Mesenchymal stem cell (in vitro differentiated cells and primary cell): ENCODE data around the gene COPS9.

Experiments
- DNase-seq: peaks from one replicate; pipeline ENCODE4 v3.0.0-alpha.2; 2013
- H2AFZ ChIP-seq: one replicate; pipeline ENCODE4 v1.6.1; 2013; ENCODE audit warnings: low read depth, mild to moderate bottlenecking, control low read depth, inconsistent platforms, low read length, moderate library complexity
- H2AK5ac ChIP-seq: 2 replicates; pipeline ENCODE4 v1.6.1; 2013; ENCODE audit warnings: low read length, moderate library complexity, mild to moderate bottlenecking, inconsistent platforms; ENCODE audit not compliant: severe bottlenecking
- H2BK120ac ChIP-seq: one replicate; pipeline ENCODE4 v1.6.1; 2013; ENCODE audit warnings: low read depth, mild to moderate bottlenecking, inconsistent platforms, low read length, moderate library complexity
- H2BK12ac ChIP-seq, 2 experiments: one replicate each; pipeline ENCODE4 v1.6.1; 2013; ENCODE audit warnings: inconsistent platforms in 2 of 2, low read length in 2 of 2, mild to moderate bottlenecking in 2 of 2, moderate library complexity in 2 of 2, control low read depth in 1 of 2
- H2BK15ac ChIP-seq: one replicate; pipeline ENCODE4 v1.6.1; 2013; ENCODE audit warnings: mild to moderate bottlenecking, low read depth, inconsistent platforms; ENCODE audit not compliant: poor library complexity, severe bottlenecking
- H2BK5ac ChIP-seq: 2 replicates; pipeline ENCODE4 v1.6.1; 2013; ENCODE audit warnings: low read depth, mild to moderate bottlenecking, low read length, control low read depth, inconsistent platforms; ENCODE audit not compliant: poor library complexity, severe bottlenecking
- H3K14ac ChIP-seq, 2 experiments: one replicate each; pipeline ENCODE4 v1.6.1; 2013; ENCODE audit warnings: inconsistent platforms in 2 of 2, low read length in 2 of 2, control low read depth in 1 of 2, mild to moderate bottlenecking in 1 of 2, moderate library complexity in 1 of 2
- H3K18ac ChIP-seq, 2 experiments: one replicate each; pipeline ENCODE4 v1.6.1; 2013; ENCODE audit warnings: inconsistent platforms in 2 of 2, low read length in 2 of 2, control low read depth in 1 of 2, low read depth in 1 of 2, mild to moderate bottlenecking in 1 of 2
- H3K23ac ChIP-seq, 2 experiments: one replicate each; pipeline ENCODE4 v1.6.1; 2013; ENCODE audit warnings: inconsistent platforms in 2 of 2, low read length in 2 of 2, mild to moderate bottlenecking in 2 of 2, moderate library complexity in 2 of 2, control low read depth in 1 of 2
- H3K27ac ChIP-seq: 2 replicates; pipeline ENCODE4 v1.5.1; 2013; ENCODE audit warnings: mild to moderate bottlenecking, moderate library complexity, low read length, control low read depth, inconsistent platforms; ENCODE audit not compliant: poor library complexity, severe bottlenecking
- H3K27me3 ChIP-seq, 2 experiments: 2 replicates each; pipeline versions ENCODE4 v1.6.1 to v1.7.0; 2013; ENCODE audit warnings: low read length in 2 of 2, mild to moderate bottlenecking in 2 of 2, moderate library complexity in 2 of 2, control low read depth in 1 of 2, inconsistent platforms in 1 of 2; ENCODE audit not compliant: control insufficient read depth in 1 of 2, insufficient read depth in 1 of 2
- H3K36me3 ChIP-seq, 2 experiments: 2 replicates each; pipeline versions ENCODE4 v1.6.1 to v1.7.0; 2013; ENCODE audit warnings: low read length in 2 of 2, control low read depth in 1 of 2, inconsistent platforms in 1 of 2, low read depth in 1 of 2, mild to moderate bottlenecking in 1 of 2; ENCODE audit not compliant: insufficient read depth in 2 of 2, control insufficient read depth in 1 of 2
- H3K4ac ChIP-seq, 2 experiments: one replicate each; pipeline ENCODE4 v1.6.1; 2013; ENCODE audit warnings: inconsistent platforms in 2 of 2, low read length in 2 of 2, mild to moderate bottlenecking in 2 of 2, moderate library complexity in 2 of 2, control low read depth in 1 of 2, low read depth in 1 of 2
- H3K4me1 ChIP-seq: 2 replicates; pipeline ENCODE4 v1.6.1; 2013; ENCODE audit warnings: low read depth, low read length, control low read depth; ENCODE audit not compliant: control insufficient read depth, insufficient read depth
- H3K4me2 ChIP-seq: 2 replicates; pipeline ENCODE4 v1.6.1; 2013; ENCODE audit warnings: low read length, mild to moderate bottlenecking, inconsistent platforms; ENCODE audit not compliant: poor library complexity, severe bottlenecking
- H3K4me3 ChIP-seq, 2 experiments: 2 replicates each; pipeline versions ENCODE4 v1.5.1 to v1.7.0; 2013; ENCODE audit warnings: low read length in 2 of 2, mild to moderate bottlenecking in 2 of 2, control low read depth in 1 of 2, low read depth in 1 of 2; ENCODE audit not compliant: insufficient read depth in 1 of 2
- H3K79me1 ChIP-seq: replicated peaks from 2 replicates; pipeline ENCODE4 v1.6.1; 2013; ENCODE audit warnings: mild to moderate bottlenecking, control low read depth, low read length, inconsistent platforms; ENCODE audit not compliant: poor library complexity, severe bottlenecking
- H3K9ac ChIP-seq: 2 replicates; pipeline ENCODE4 v1.7.0; 2013; ENCODE audit warnings: mild to moderate bottlenecking, low read length, moderate library complexity
- H3K9me3 ChIP-seq: 2 replicates; pipeline ENCODE4 v1.7.0; 2013; ENCODE audit warnings: mild to moderate bottlenecking, low read length; ENCODE audit not compliant: control insufficient read depth
- H4K8ac ChIP-seq: one replicate; pipeline ENCODE4 v1.6.1; 2013; ENCODE audit warnings: inconsistent platforms, mild to moderate bottlenecking, low read length, moderate library complexity
- H4K91ac ChIP-seq: one replicate; pipeline ENCODE4 v1.6.1; 2013; ENCODE audit warnings: mild to moderate bottlenecking, low read length, inconsistent platforms
- WGBS: methylation state at CpG from one replicate; pipeline ENCODE4 v1.1.7; 2013; ENCODE audit warnings: mixed read lengths; 5-methylcytosine and 5-hydroxymethylcytosine counted together

Gene COPS9

GRCh38 chr2:240127191-240127750, 8.8 kb downstream of the COPS9 start:
- H3K9ac ChIP-seq: no peak overlapping the region
- no peak overlapping the region for H3K18ac ChIP-seq
- H2AFZ ChIP-seq: no peak overlapping the region
- no peaks in the 10 kb centered on the region for H3K4me1 ChIP-seq
- H4K91ac ChIP-seq: no peak overlapping the region
- H2BK5ac ChIP-seq: no peak overlapping the region
- no peak overlapping the region for H4K8ac ChIP-seq
- no peak overlapping the region for H3K23ac ChIP-seq
- H3K4me2 ChIP-seq: no peak overlapping the region
- H3K79me1 ChIP-seq: peaks cover 31% of the 10 kb centered on the region
- WGBS: 97% methylated on average over 5 of the region's 7 CpGs
- H3K9me3 ChIP-seq: no peaks in the 10 kb centered on the region
- no peak overlapping the region for H3K14ac ChIP-seq
- H2AK5ac ChIP-seq: no peak overlapping the region
- no peaks in the 10 kb centered on the region for H3K27me3 ChIP-seq
- no peak overlapping the region for H3K4me3 ChIP-seq
- H2BK12ac ChIP-seq: no peak overlapping the region
- H3K4ac ChIP-seq: no peak overlapping the region
- no peak overlapping the region for H3K27ac ChIP-seq
- no peak for DNase-seq
- H3K36me3 ChIP-seq: peaks cover 64 to 66% of the 10 kb centered on the region in 2 experiments
- no peak overlapping the region for H2BK15ac ChIP-seq
- H2BK120ac ChIP-seq: no peak overlapping the region

GRCh38 chr2:240126731-240127130, 9.4 kb downstream of the COPS9 start:
- H2BK15ac ChIP-seq: no peak overlapping the region
- no peak overlapping the region for H2BK5ac ChIP-seq
- H3K23ac ChIP-seq: no peak overlapping the region
- no peak overlapping the region for H2BK120ac ChIP-seq
- H2AK5ac ChIP-seq: no peak overlapping the region
- no peak overlapping the region for H3K14ac ChIP-seq
- H3K27ac ChIP-seq: no peak overlapping the region
- no peak overlapping the region for H3K4ac ChIP-seq
- peaks cover 59 to 61% of the 10 kb centered on the region in 2 experiments for H3K36me3 ChIP-seq
- no peak overlapping the region for H4K8ac ChIP-seq
- H3K18ac ChIP-seq: no peak overlapping the region
- no peak overlapping the region for H2BK12ac ChIP-seq
- DNase-seq: no peak
- no peak overlapping the region for H3K9ac ChIP-seq
- no peaks in the 10 kb centered on the region for H3K4me1 ChIP-seq
- H2AFZ ChIP-seq: no peak overlapping the region
- no peaks in the 10 kb centered on the region for H3K27me3 ChIP-seq
- H4K91ac ChIP-seq: no peak overlapping the region
- H3K4me2 ChIP-seq: no peak overlapping the region
- H3K9me3 ChIP-seq: no peaks in the 10 kb centered on the region
- H3K79me1 ChIP-seq: peaks cover 26% of the 10 kb centered on the region
- WGBS: 99% methylated on average over 10 of the region's 10 CpGs
- no peak overlapping the region for H3K4me3 ChIP-seq

DNA sequence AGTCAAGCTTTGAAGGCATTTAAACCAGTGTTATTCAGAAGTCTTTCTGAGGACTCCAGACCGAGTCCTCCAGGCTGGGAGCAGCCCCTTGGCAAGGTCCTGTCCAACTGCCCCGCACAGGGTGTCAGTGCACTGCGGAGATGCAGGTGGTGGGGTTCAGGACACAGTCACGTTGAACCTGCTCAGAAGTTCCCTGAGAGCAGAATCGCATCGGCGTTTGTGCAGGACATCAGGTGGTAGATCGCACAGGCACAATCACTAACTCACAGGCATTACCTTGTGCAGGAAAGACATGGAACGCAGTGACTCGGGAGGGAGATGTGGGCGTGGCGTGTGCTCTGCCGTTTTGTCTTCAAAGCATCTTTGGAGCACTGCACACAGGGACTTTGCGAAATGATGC, 10.4 kb downstream of the COPS9 start:
- Histone ChIP-seq H3K27me3 (peaks cover 0 to 5% of the 10 kb centered on the region in 2 experiments), H2BK120ac (no peak overlapping the region), H3K4me2 (no peak overlapping the region), H3K27ac (no peak overlapping the region), H3K4me1 (no peaks in the 10 kb centered on the region), H2AFZ (no peak overlapping the region), H3K4me3 (no peak overlapping the region), H2BK15ac (no peak overlapping the region), H2AK5ac (no peak overlapping the region), H3K79me1 (peaks cover 21% of the 10 kb centered on the region), H2BK5ac (no peak overlapping the region), H3K9me3 (no peaks in the 10 kb centered on the region), H3K36me3 (peaks cover 49 to 52% of the 10 kb centered on the region in 2 experiments), H4K91ac (no peak overlapping the region), H2BK12ac (no peak overlapping the region), H4K8ac (no peak overlapping the region), H3K14ac (no peak overlapping the region), H3K9ac (no peak overlapping the region), H3K18ac (no peak overlapping the region), H3K4ac (no peak overlapping the region), H3K23ac (no peak overlapping the region)
- WGBS: over 99% methylated on average over 14 of the region's 14 CpGs
- DNase-seq: no peak

DNA sequence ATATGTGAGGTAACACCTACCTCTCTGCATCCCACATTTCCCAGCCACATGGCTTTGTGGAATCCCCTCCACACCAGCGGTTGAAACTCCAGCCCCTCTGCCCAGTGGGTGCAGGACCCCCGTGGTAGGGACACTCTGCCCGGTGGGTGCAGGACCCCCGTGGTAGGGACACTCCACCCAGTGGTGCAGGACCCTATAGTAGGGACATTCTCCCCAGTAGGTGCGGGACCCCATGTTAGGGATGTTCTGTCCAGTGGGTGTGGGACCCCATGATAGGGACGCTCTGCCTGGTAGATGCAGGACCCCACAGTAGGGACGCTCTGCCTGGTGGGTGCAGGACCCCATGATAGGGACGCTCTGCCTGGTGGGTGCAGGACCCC, 11.5 kb downstream of the COPS9 start:
- Histone ChIP-seq H3K79me1 (peaks cover 13% of the 10 kb centered on the region), H3K9ac (no peak overlapping the region), H3K14ac (no peak overlapping the region), H2AK5ac (no peak overlapping the region), H4K8ac (no peak overlapping the region), H3K18ac (no peak overlapping the region), H3K27ac (no peak overlapping the region), H2BK120ac (no peak overlapping the region), H2AFZ (no peak overlapping the region), H3K4me1 (no peaks in the 10 kb centered on the region), H3K36me3 (peaks cover 38 to 41% of the 10 kb centered on the region in 2 experiments), H2BK15ac (no peak overlapping the region), H2BK12ac (no peak overlapping the region), H3K9me3 (no peaks in the 10 kb centered on the region), H4K91ac (no peak overlapping the region), H2BK5ac (no peak overlapping the region), H3K4ac (no peak overlapping the region), H3K23ac (no peak overlapping the region), H3K27me3 (peaks cover 0 to 6% of the 10 kb centered on the region in 2 experiments), H3K4me3 (no peak overlapping the region), H3K4me2 (no peak overlapping the region)
- 93% methylated on average over 8 of the region's 8 CpGs for WGBS
- no peak for DNase-seq
